GM12892 (cell line): ENCODE results near the gene DHRS3.

Experiments used
- POLR2A ChIP-seq: IDR thresholded peaks from 2 replicates; pipeline ENCODE4 v1.6.1; 2011; ENCODE audit warnings: low read depth, low read length, control low read depth
- TAF1 ChIP-seq: IDR thresholded peaks from 2 replicates; pipeline ENCODE4 v1.6.1; 2011; ENCODE audit warnings: low read depth, mild to moderate bottlenecking, control low read depth, low read length, borderline replicate concordance

- TF ChIP-seq POLR2A, result no peak
- no peak for TF ChIP-seq TAF1
Measured at GRCh38 chr1:12581179-12581578, 36.8 kb downstream of the DHRS3 start.
